Kidney (tissue), 14 donors: ENCODE measurements around the gene BNIP3. TPM values are rescaled to one million over a fixed set of nuclear protein-coding genes. Genes with fewer than 3 reads are reported as not detected.
A peak's percentile ranks its signal among the peaks of the same experiment; 100 is the strongest.

Source experiments
- DNase-seq, 5 donors: peaks; one replicate each; pipeline ENCODE4 v3.0.0-alpha.2; 2013 to 2020
- FAIRE-seq: peaks from 2 replicates; lab custom pipeline; 2012; peaks lifted over from hg19 to GRCh38; lab: Jason Lieb, UNC
- H3K27ac ChIP-seq, 2 donors: one replicate each; pipeline ENCODE4 v1.7.0; 2013; ENCODE audit warnings: low read depth in 2 of 2, low read length in 2 of 2, inconsistent platforms in 1 of 2
- H3K27me3 ChIP-seq: one replicate; pipeline ENCODE4 v1.7.1; 2013; ENCODE audit warnings: low read length, inconsistent platforms; ENCODE audit not compliant: control insufficient read depth, insufficient read depth
- H3K36me3 ChIP-seq, 3 donors: one replicate each; pipeline versions ENCODE4 v1.7.0 to v1.7.1; 2013; ENCODE audit warnings: low read length in 3 of 3, control low read depth in 1 of 3, inconsistent platforms in 1 of 3; ENCODE audit not compliant: insufficient read depth in 3 of 3, control insufficient read depth in 2 of 3
- H3K4me1 ChIP-seq, 3 donors: one replicate each; pipeline versions ENCODE4 v1.7.0 to v1.7.1; 2013; ENCODE audit warnings: low read length in 3 of 3, inconsistent platforms in 1 of 3, low read depth in 1 of 3; ENCODE audit not compliant: control insufficient read depth in 2 of 3, insufficient read depth in 2 of 3
- H3K4me3 ChIP-seq, 3 donors: one replicate each; pipeline versions ENCODE4 v1.7.0 to v1.8.1; 2013; ENCODE audit warnings: low read length in 3 of 3, control low read depth in 1 of 3, inconsistent platforms in 1 of 3
- H3K9ac ChIP-seq, 3 donors: one replicate each; pipeline versions ENCODE4 v1.7.0 to v1.7.1; 2013; ENCODE audit warnings: low read length in 3 of 3, control low read depth in 1 of 3, inconsistent platforms in 1 of 3
- H3K9me3 ChIP-seq, 3 donors: one replicate each; pipeline versions ENCODE4 v1.7.0 to v1.7.1; 2013; ENCODE audit warnings: low read length in 3 of 3, control low read depth in 1 of 3, inconsistent platforms in 1 of 3; ENCODE audit not compliant: control insufficient read depth in 2 of 3, insufficient read depth in 1 of 3
- CTCF ChIP-seq: IDR thresholded peaks from 3 replicates; pipeline ENCODE4 v1.5.1; 2012; ENCODE audit warnings: mild to moderate bottlenecking, moderate library complexity, borderline replicate concordance; ENCODE audit not compliant: insufficient read depth; ENCODE audit errors: extremely low read depth
- intact Hi-C: fragments of 100-400 bp; cut with DNase I; formaldehyde crosslinking; loops from one replicate; pipeline ENCODE4 v1.11.1; 2022
- polyA plus RNA-seq: library from polyadenylated mRNA; stranded (reverse); fragments of 350-450 nt; fragmentation: Illumina TruSeq; extraction: RNeasy Lipid Tissue Mini Kit (QIAGEN cat#74804); gene quantifications from one replicate; pipeline ENCODE4 v1.2.3, GENCODE V29; 2014; ENCODE audit warnings: low read depth, low replicate concordance; ENCODE audit not compliant: insufficient read depth
- total RNA-seq: library from RNA; stranded (reverse); fragmentation: NEBNext Ultra II Directional; extraction: Animal tissue kit (Norgen Biotek cat#: 25700); gene quantifications from one replicate; pipeline ENCODE4 v1.2.1, GENCODE V29; 2021
- donor health status: control.
- donor health status: control.
- donor health status: control.
- donor health status: control.
- donor health status: control.
- donor health status: DM: yes; HTN: yes; CAD: no.
- donor health status: Normal renal cell carcinoma (clear cell type).

BNIP3 gene
- total and polyA plus RNA-seq, 2 donors from 2014 or later: 49.6 to 75.4 TPM

- Histone ChIP-seq H3K27ac (no peak overlapping the region), H3K4me1 (peaks cover 0 to 22% (median 15%) of the 10 kb centered on the region in 3 donors)
- no peak for FAIRE-seq
These were observed 48.6 kb downstream of the BNIP3 start for GRCh38 chr10:131933016-131933695.

GRCh38 chr10:131931981-131932380 is 49.7 kb downstream of the BNIP3 start:
- Histone ChIP-seq H3K9me3 (no peaks in the 10 kb centered on the region), H3K36me3 (peaks cover 0 to 4% (median 0%) of the 10 kb centered on the region in 3 donors), H3K27me3 (no peaks in the 10 kb centered on the region), H3K4me3 (no peak overlapping the region), H3K9ac (no peak overlapping the region), H3K4me1 (peaks cover 0 to 29% (median 13%) of the 10 kb centered on the region in 3 donors), H3K27ac (no peak overlapping the region)
- DNase-seq (no peak), FAIRE-seq (no peak)
- no peak for TF ChIP-seq CTCF
- intact Hi-C loops: no loop called here

More at GRCh38 chr10:131933016-131933695, 48.6 kb downstream of the BNIP3 start:
- no peaks in the 10 kb centered on the region for H3K27me3 ChIP-seq
- intact Hi-C loops: no loop called here
- peak in 1 of 5 donors; percentile 33 for DNase-seq
- H3K9me3 ChIP-seq: no peaks in the 10 kb centered on the region
- no peak overlapping the region for H3K4me3 ChIP-seq
- peaks cover 0 to 4% (median 0%) of the 10 kb centered on the region in 3 donors for H3K36me3 ChIP-seq
- TF ChIP-seq CTCF: no peak
- H3K9ac ChIP-seq: no peak overlapping the region

DNA sequence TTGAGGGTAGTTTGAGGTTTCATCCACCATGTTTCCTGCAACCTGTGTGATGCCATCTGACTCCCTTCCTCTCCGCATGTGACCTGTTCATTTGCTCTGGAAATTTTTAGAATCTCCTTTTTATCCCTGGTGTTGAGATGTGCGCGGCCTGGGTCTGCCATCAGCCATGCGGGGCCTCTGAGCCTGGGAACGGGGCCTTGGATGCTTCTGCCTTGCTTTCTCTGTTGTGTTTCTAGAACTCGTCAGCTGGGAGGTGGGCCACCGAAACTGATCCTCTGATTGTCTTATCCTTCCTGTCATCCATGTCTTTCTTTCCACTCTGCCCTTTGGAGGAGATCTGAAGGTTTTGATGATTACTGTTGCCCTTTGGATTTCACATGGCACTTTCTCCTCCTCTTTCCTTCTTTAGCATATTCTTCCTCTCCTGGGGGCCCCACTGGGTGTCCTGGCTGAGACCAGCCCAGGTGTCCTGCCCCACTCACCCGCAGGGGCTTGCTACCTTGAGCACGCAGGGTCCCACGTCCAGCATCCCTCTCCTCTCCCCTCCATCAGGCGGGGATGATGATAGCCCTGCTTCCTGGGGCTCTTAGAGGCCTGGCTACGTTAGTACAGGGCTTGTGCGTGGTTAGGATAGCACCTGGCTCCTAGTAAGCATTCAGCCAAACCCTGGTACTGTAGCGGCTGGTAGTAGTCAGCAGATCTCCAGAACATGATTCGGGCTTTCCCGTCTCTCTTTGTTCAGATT is 51.0 kb downstream of the BNIP3 start:
- H3K27ac ChIP-seq: no peak overlapping the region
- FAIRE-seq: no peak

More for the DNA sequence above, 51.0 kb downstream of the BNIP3 start:
- H3K4me1 ChIP-seq: peaks cover 0 to 32% (median 13%) of the 10 kb centered on the region in 3 donors
- no peak overlapping the region for H3K4me3 ChIP-seq
- peaks cover 0 to 5% (median 0%) of the 10 kb centered on the region in 3 donors for H3K36me3 ChIP-seq
- no peaks in the 10 kb centered on the region for H3K27me3 ChIP-seq
- intact Hi-C loops: no loop called here
- no peak for TF ChIP-seq CTCF
- H3K9ac ChIP-seq: no peak overlapping the region
- no peaks in the 10 kb centered on the region for H3K9me3 ChIP-seq
- DNase-seq: no peak
